Breast epithelium (tissue), 3 donors: Measurements from ENCODE around the gene FAM222A.

Source experiments
- POLR2A ChIP-seq: fragments of 450-650 bp; IDR thresholded peaks from one replicate; pipeline ENCODE4 v1.6.1; 2016; ENCODE audit warnings: antibody characterized with exemption, mild to moderate bottlenecking, moderate library complexity
- POLR2AphosphoS5 ChIP-seq, 3 donors: sonication (generic); formaldehyde crosslinking; IDR thresholded peaks; one replicate each; pipeline ENCODE4 v1.6.1; 2017; ENCODE audit warnings: antibody characterized with exemption in 3 of 3
- TF ChIP-seq, protein P1 (sequence below), 3 donors: fragments of 450-650 bp; IDR thresholded peaks; one replicate each; pipeline ENCODE4 v1.5.1; 2016 to 2017; ENCODE audit warnings: antibody characterized with exemption in 3 of 3, mild to moderate bottlenecking in 3 of 3, moderate library complexity in 3 of 3

DNA sequence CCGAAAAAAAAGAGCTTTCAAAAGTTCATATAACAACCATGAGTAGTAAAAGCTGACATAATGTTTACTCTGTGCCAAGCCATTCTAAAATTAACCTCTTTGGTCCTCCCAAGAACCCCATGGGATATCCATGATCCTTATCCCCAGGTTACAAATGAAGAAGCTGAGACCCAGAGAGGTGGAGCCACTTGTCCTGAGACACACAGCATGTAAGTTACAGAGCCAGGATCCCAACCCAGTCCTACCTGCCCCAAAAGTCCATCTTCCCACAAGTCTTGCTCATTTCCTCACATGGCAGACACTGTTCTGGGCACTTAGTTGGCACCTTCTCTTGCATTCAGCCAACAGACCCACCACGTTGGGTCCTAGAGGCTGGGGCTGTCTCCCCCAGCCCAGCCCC lies 82.4 kb downstream of the FAM222A start:
- TF ChIP-seq POLR2AphosphoS5 (IDR thresholded peaks at IDR 0.05) (no peak), POLR2A (no peak)
- TF ChIP-seq, protein P1, sequence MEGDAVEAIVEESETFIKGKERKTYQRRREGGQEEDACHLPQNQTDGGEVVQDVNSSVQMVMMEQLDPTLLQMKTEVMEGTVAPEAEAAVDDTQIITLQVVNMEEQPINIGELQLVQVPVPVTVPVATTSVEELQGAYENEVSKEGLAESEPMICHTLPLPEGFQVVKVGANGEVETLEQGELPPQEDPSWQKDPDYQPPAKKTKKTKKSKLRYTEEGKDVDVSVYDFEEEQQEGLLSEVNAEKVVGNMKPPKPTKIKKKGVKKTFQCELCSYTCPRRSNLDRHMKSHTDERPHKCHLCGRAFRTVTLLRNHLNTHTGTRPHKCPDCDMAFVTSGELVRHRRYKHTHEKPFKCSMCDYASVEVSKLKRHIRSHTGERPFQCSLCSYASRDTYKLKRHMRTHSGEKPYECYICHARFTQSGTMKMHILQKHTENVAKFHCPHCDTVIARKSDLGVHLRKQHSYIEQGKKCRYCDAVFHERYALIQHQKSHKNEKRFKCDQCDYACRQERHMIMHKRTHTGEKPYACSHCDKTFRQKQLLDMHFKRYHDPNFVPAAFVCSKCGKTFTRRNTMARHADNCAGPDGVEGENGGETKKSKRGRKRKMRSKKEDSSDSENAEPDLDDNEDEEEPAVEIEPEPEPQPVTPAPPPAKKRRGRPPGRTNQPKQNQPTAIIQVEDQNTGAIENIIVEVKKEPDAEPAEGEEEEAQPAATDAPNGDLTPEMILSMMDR (IDR thresholded peaks at IDR 0.05), result no peak
